GM18517 (cell line): Measurements from ENCODE around the gene KLHL5.
"Not testable (repeated sequence)": the region's sequence is repeated elsewhere in the genome, so short reads cannot be mapped to it uniquely, and the experiment has no call there.

ENCODE experiments used
- ATAC-seq: cut with Tn5 transposase; IDR thresholded peaks from one replicate; pipeline ENCODE4 v1.9.1; 2021; ENCODE audit warnings: mild to moderate bottlenecking, moderate library complexity; ENCODE audit not compliant: unreplicated experiment

Gene KLHL5

GRCh38 chr4:39062094-39062769 lies at the start of gene KLHL5:
Gene KLHL5, plus strand, starts transcription at chr4:39062232. Its CDS starts 421 bp downstream, at chr4:39062653.
- ATAC-seq: no peak

- no peak for ATAC-seq
Measured at GRCh38 chr4:39014028-39014427, 48.0 kb upstream of the KLHL5 start.

GRCh38 chr4:39020130-39020529 lies 41.9 kb upstream of the KLHL5 start:
- no peak for ATAC-seq

- no peak for ATAC-seq
Measured at GRCh38 chr4:39021631-39022030, 40.4 kb upstream of the KLHL5 start.

- ATAC-seq: no peak
Measured at GRCh38 chr4:39022241-39022640, 39.8 kb upstream of the KLHL5 start.

GRCh38 chr4:39023059-39023458 lies 39.0 kb upstream of the KLHL5 start:
- ATAC-seq: no peak

- ATAC-seq: no peak
Measured at GRCh38 chr4:39024311-39024865, 37.6 kb upstream of the KLHL5 start.

- no peak for ATAC-seq
Measured at GRCh38 chr4:39025552-39026085, 36.4 kb upstream of the KLHL5 start.

GRCh38 chr4:39026096-39026495 lies 35.9 kb upstream of the KLHL5 start:
- no peak for ATAC-seq

GRCh38 chr4:39029752-39030694 lies 32.0 kb upstream of the KLHL5 start:
- ATAC-seq: peak; percentile 33

- no peak for ATAC-seq
Measured at GRCh38 chr4:39030725-39031124, 31.3 kb upstream of the KLHL5 start.

GRCh38 chr4:39031590-39032020 lies 30.4 kb upstream of the KLHL5 start:
- ATAC-seq: not testable (repeated sequence)

GRCh38 chr4:39032218-39033085 lies 29.6 kb upstream of the KLHL5 start, which contains the start of gene TMEM156:
Gene TMEM156, minus strand, starts transcription at chr4:39032409. Its CDS starts 96 bp downstream, at chr4:39032313.
- peak; percentile 71 for ATAC-seq

- ATAC-seq: no peak
Measured at GRCh38 chr4:39036172-39036571, 25.9 kb upstream of the KLHL5 start.

GRCh38 chr4:39037491-39037825 lies 24.6 kb upstream of the KLHL5 start:
- no peak for ATAC-seq

GRCh38 chr4:39037941-39038340 lies 24.1 kb upstream of the KLHL5 start:
- no peak for ATAC-seq

GRCh38 chr4:39039108-39039507 lies 22.9 kb upstream of the KLHL5 start:
- no peak for ATAC-seq

GRCh38 chr4:39042366-39042765 lies 19.7 kb upstream of the KLHL5 start:
- ATAC-seq: no peak

- no peak for ATAC-seq
Measured at GRCh38 chr4:39043058-39043860, 18.8 kb upstream of the KLHL5 start.
